SK-N-MC (cell line): ENCODE measurements around the gene CELSR1.

Experiments
- EZH2 ChIP-seq: fragments of 200-600 bp; sonication (generic); IDR thresholded peaks from one replicate; pipeline ENCODE4 v1.6.1; 2017; ENCODE audit warnings: antibody characterized with exemption
- FOXP2 ChIP-seq: optimal IDR thresholded peaks from 2 replicates; pipeline ENCODE3; 2011; ENCODE audit warnings: mild to moderate bottlenecking, moderate library complexity; ENCODE audit not compliant: insufficient read depth; ENCODE audit errors: extremely low read length, control extremely low read depth
- POLR2AphosphoS5 ChIP-seq: IDR thresholded peaks from 2 replicates; pipeline ENCODE4 v1.6.1; 2012; ENCODE audit warnings: mild to moderate bottlenecking, low read depth, low read length, borderline replicate concordance

DNA sequence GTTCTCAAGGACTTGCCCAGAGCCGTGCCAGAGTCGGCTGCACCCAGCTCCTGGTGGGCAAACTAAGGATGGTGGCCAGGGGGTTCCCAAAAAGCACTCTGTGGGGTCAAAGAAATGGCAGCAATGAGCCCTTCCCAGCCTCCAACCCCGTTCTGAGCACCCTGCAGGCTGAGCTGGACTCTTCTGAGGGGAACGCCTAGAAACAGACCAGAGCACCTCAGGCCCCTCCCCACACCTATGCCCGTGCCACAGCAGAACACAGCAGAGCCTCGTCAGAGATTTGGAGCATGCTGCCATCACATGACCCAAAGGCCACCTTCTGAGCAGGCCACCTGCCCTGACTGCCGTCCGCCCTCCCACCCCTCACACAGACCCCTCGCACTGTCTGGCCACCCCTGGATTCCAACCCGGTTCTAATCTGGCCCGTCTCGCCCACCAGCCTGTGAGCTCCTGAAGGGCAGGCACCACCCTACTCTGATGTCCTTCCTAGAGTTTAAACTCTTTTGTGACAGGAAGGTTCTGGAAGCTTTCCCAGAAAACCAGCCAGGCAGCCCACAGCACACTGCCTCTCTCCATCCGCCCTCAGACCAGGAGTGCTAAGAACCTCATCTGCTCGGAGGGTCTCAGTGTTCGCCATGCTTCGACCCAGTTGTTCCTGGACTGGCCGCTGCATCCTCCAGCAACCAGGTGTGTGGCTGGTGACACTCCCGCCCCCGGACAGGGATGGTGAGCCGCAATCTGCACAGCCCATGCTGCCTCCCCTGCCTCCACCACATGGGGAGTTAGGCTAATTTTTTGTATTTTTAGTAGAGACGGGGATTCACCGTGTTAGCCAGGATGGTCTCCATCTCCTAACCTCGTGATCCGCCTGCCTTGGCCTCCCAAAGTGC lies 97.6 kb downstream of the CELSR1 start:
- TF ChIP-seq EZH2 (no peak), POLR2AphosphoS5 (no peak), FOXP2 (no peak)
